HEK293 (cell line): ENCODE measurements around the gene GALNT13.

Source experiments
- CTCF ChIP-seq: fragments of 450-650 bp; formaldehyde crosslinking; IDR thresholded peaks from 2 replicates; pipeline ENCODE4 v1.5.1; 2016; ENCODE audit warnings: missing biosample characterization, missing genetic modification characterization
- ZBTB10 ChIP-seq: fragments of 450-650 bp; formaldehyde crosslinking; IDR thresholded peaks from 2 replicates; pipeline ENCODE4 v1.5.1; 2016; ENCODE audit warnings: missing biosample characterization, missing genetic modification characterization
- ZNF175 ChIP-seq: fragments of 450-650 bp; formaldehyde crosslinking; IDR thresholded peaks from 2 replicates; pipeline ENCODE4 v1.5.1; 2016; ENCODE audit warnings: missing biosample characterization, missing genetic modification characterization
- ZNF398 ChIP-seq: fragments of 450-650 bp; formaldehyde crosslinking; IDR thresholded peaks from 2 replicates; pipeline ENCODE4 v1.5.1; 2017; ENCODE audit warnings: missing biosample characterization, missing genetic modification characterization
- ZNF521 ChIP-seq: fragments of 450-650 bp; formaldehyde crosslinking; IDR thresholded peaks from 2 replicates; pipeline ENCODE4 v1.5.1; 2017; ENCODE audit warnings: missing biosample characterization, mild to moderate bottlenecking, missing genetic modification characterization
- TF ChIP-seq, protein P1 (sequence below): fragments of 450-650 bp; formaldehyde crosslinking; IDR thresholded peaks from 2 replicates; pipeline ENCODE4 v1.5.1; 2016; ENCODE audit warnings: missing biosample characterization, missing genetic modification characterization, low read depth
- TF ChIP-seq, protein P2 (sequence below): fragments of 450-650 bp; formaldehyde crosslinking; IDR thresholded peaks from 2 replicates; pipeline ENCODE4 v1.5.0; 2017; ENCODE audit warnings: missing biosample characterization, missing genetic modification characterization, borderline replicate concordance
- TF ChIP-seq, protein P3 (sequence below): fragments of 450-650 bp; formaldehyde crosslinking; IDR thresholded peaks from 2 replicates; pipeline ENCODE4 v1.5.1; 2016; ENCODE audit warnings: missing biosample characterization, missing genetic modification characterization

DNA sequence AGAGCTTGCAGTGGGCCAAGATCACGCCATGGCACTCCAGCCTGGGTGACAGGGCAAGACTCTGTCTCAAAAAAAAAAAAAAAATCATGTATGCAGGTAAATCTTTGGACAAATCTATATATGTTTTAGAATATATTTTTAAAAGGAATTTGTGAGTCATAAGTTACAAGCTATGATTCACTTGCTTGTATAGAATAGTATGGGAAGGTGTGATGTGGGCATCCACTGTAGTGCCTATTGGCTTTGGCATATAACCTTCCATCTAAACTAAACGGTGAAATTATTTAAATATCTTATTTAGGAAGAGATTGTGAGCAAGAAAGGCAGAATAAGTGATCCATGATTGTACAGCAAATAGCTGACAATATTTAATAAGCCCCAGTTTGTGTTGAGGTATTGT is 261.1 kb downstream of the GALNT13 start:
- TF ChIP-seq ZBTB10 (tag by site-specific recombination) (no peak), CTCF (tag by site-specific recombination) (no peak), ZNF175 (no peak), ZNF398 (tag by site-specific recombination) (no peak), ZNF521 (no peak)
- TF ChIP-seq, protein P1, sequence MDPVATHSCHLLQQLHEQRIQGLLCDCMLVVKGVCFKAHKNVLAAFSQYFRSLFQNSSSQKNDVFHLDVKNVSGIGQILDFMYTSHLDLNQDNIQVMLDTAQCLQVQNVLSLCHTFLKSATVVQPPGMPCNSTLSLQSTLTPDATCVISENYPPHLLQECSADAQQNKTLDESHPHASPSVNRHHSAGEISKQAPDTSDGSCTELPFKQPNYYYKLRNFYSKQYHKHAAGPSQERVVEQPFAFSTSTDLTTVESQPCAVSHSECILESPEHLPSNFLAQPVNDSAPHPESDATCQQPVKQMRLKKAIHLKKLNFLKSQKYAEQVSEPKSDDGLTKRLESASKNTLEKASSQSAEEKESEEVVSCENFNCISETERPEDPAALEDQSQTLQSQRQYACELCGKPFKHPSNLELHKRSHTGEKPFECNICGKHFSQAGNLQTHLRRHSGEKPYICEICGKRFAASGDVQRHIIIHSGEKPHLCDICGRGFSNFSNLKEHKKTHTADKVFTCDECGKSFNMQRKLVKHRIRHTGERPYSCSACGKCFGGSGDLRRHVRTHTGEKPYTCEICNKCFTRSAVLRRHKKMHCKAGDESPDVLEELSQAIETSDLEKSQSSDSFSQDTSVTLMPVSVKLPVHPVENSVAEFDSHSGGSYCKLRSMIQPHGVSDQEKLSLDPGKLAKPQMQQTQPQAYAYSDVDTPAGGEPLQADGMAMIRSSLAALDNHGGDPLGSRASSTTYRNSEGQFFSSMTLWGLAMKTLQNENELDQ (tag by site-specific recombination) = no peak
- TF ChIP-seq, protein P2, sequence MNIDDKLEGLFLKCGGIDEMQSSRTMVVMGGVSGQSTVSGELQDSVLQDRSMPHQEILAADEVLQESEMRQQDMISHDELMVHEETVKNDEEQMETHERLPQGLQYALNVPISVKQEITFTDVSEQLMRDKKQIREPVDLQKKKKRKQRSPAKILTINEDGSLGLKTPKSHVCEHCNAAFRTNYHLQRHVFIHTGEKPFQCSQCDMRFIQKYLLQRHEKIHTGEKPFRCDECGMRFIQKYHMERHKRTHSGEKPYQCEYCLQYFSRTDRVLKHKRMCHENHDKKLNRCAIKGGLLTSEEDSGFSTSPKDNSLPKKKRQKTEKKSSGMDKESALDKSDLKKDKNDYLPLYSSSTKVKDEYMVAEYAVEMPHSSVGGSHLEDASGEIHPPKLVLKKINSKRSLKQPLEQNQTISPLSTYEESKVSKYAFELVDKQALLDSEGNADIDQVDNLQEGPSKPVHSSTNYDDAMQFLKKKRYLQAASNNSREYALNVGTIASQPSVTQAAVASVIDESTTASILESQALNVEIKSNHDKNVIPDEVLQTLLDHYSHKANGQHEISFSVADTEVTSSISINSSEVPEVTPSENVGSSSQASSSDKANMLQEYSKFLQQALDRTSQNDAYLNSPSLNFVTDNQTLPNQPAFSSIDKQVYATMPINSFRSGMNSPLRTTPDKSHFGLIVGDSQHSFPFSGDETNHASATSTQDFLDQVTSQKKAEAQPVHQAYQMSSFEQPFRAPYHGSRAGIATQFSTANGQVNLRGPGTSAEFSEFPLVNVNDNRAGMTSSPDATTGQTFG (tag by site-specific recombination) = no peak
- TF ChIP-seq, protein P3, sequence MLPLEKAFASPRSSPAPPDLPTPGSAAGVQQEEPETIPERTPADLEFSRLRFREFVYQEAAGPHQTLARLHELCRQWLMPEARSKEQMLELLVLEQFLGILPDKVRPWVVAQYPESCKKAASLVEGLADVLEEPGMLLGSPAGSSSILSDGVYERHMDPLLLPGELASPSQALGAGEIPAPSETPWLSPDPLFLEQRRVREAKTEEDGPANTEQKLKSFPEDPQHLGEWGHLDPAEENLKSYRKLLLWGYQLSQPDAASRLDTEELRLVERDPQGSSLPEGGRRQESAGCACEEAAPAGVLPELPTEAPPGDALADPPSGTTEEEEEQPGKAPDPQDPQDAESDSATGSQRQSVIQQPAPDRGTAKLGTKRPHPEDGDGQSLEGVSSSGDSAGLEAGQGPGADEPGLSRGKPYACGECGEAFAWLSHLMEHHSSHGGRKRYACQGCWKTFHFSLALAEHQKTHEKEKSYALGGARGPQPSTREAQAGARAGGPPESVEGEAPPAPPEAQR = no peak
